Neural progenitor cell (in vitro differentiated cells): ENCODE results near the gene GSG1L. TPM values are rescaled to one million over a fixed set of nuclear protein-coding genes. Genes with fewer than 3 reads are reported as not detected.

Source experiments
- DNase-seq: peaks from one replicate; pipeline ENCODE4 v3.0.0-alpha.2; 2016; ENCODE audit warnings: low spot score
- H2AFZ ChIP-seq: fragments of 200-600 bp; sonication (generic); replicated peaks from 2 replicates; pipeline ENCODE4 v1.6.1; 2016; ENCODE audit warnings: antibody characterized with exemption
- H3F3A ChIP-seq: fragments of 200-600 bp; sonication (generic); 2 replicates; pipeline ENCODE4 v1.6.1; 2016; ENCODE audit warnings: antibody characterized with exemption, low read depth
- H3K27ac ChIP-seq: fragments of 200-600 bp; sonication (generic); 2 replicates; pipeline ENCODE4 v1.5.1; 2016; ENCODE audit warnings: mild to moderate bottlenecking
- H3K27me3 ChIP-seq: fragments of 200-600 bp; sonication (generic); 2 replicates; pipeline ENCODE4 v1.6.1; 2016; ENCODE audit warnings: mild to moderate bottlenecking, moderate library complexity
- H3K36me3 ChIP-seq: fragments of 200-600 bp; sonication (generic); 2 replicates; pipeline ENCODE4 v1.5.1; 2016
- H3K4me1 ChIP-seq: fragments of 200-600 bp; sonication (generic); 2 replicates; pipeline ENCODE4 v1.6.1; 2016; ENCODE audit warnings: mixed run types
- H3K4me2 ChIP-seq: fragments of 200-600 bp; sonication (generic); 2 replicates; pipeline ENCODE4 v1.6.1; 2016
- H3K4me3 ChIP-seq: fragments of 200-600 bp; sonication (generic); 2 replicates; pipeline ENCODE4 v1.5.1; 2016
- H3K79me2 ChIP-seq: fragments of 200-600 bp; sonication (generic); 2 replicates; pipeline ENCODE4 v1.6.1; 2016; ENCODE audit warnings: low read depth
- H3K9ac ChIP-seq: fragments of 200-600 bp; sonication (generic); 2 replicates; pipeline ENCODE4 v1.6.1; 2016
- H3K9me3 ChIP-seq: fragments of 200-600 bp; sonication (generic); 2 replicates; pipeline ENCODE4 v1.5.1; 2016; ENCODE audit warnings: low read depth
- H4K20me1 ChIP-seq: fragments of 200-600 bp; sonication (generic); 2 replicates; pipeline ENCODE4 v1.6.1; 2016; ENCODE audit warnings: low read depth
- H3K27ac Mint-ChIP-seq: 3 replicates; pipeline ENCODE4 v1.8.0; 2021; ENCODE audit warnings: mixed read lengths
- H3K27me3 Mint-ChIP-seq: 2 replicates; pipeline ENCODE4 v1.8.0; 2022; ENCODE audit warnings: low read depth, mild to moderate bottlenecking, inconsistent platforms, moderate library complexity, mixed read lengths; ENCODE audit not compliant: insufficient read depth
- H3K36me3 Mint-ChIP-seq: 3 replicates; pipeline ENCODE4 v1.8.0; 2021; ENCODE audit warnings: mixed read lengths
- H3K4me1 Mint-ChIP-seq: 3 replicates; pipeline ENCODE4 v1.8.0; 2021; ENCODE audit warnings: mixed read lengths
- H3K4me3 Mint-ChIP-seq: 3 replicates; pipeline ENCODE4 v1.8.0; 2021; ENCODE audit warnings: mild to moderate bottlenecking, moderate library complexity, mixed read lengths
- H3K9me3 Mint-ChIP-seq: 3 replicates; pipeline ENCODE4 v1.8.0; 2020; ENCODE audit warnings: mixed read lengths
- CTCF ChIP-seq: fragments of 200-600 bp; sonication (generic); IDR thresholded peaks from 2 replicates; pipeline ENCODE4 v1.5.1; 2017; ENCODE audit warnings: antibody characterized with exemption, mild to moderate bottlenecking
- EZH2 ChIP-seq: fragments of 200-600 bp; sonication (generic); IDR thresholded peaks from 2 replicates; pipeline ENCODE4 v1.6.1; 2017; ENCODE audit warnings: antibody characterized with exemption, mild to moderate bottlenecking, moderate library complexity
- EZH2phosphoT487 ChIP-seq: fragments of 200-600 bp; sonication (generic); IDR thresholded peaks from 2 replicates; pipeline ENCODE4 v1.6.1; 2017; ENCODE audit warnings: antibody characterized with exemption
- total RNA-seq: library from RNA; depleted of rRNA; stranded (reverse); fragments of >200 nt; gene quantifications from 2 replicates; pipeline ENCODE4 v1.2.3, GENCODE V29; 2015; ENCODE audit warnings: low replicate concordance

Gene GSG1L
- total RNA-seq, 1 donor from 2014 or later: not detected

GRCh38 chr16:27778171-27778925 is 285.2 kb downstream of the GSG1L start:
- H3K36me3 Mint-ChIP-seq: no peaks in the 10 kb centered on the region
- H3K79me2 ChIP-seq: no peaks in the 10 kb centered on the region
- no peaks in the 10 kb centered on the region for H3F3A ChIP-seq
- no peaks in the 10 kb centered on the region for H3K36me3 ChIP-seq
- no peak overlapping the region for H3K4me3 Mint-ChIP-seq
- H3K27ac ChIP-seq: no peak overlapping the region
- peak overlapping the region; percentile 29 for H3K27ac Mint-ChIP-seq
- TF ChIP-seq CTCF: no peak
- TF ChIP-seq EZH2phosphoT487: no peak
- no peak for TF ChIP-seq EZH2
- no peaks in the 10 kb centered on the region for H3K9me3 Mint-ChIP-seq
- peaks cover 6% of the 10 kb centered on the region for H3K4me1 ChIP-seq
- no peak overlapping the region for H3K9ac ChIP-seq
- H4K20me1 ChIP-seq: no peaks in the 10 kb centered on the region
- no peak overlapping the region for H2AFZ ChIP-seq
- H3K27me3 ChIP-seq: no peaks in the 10 kb centered on the region
- DNase-seq: no peak
- H3K4me1 Mint-ChIP-seq: peaks cover 17% of the 10 kb centered on the region
- H3K27me3 Mint-ChIP-seq: no peaks in the 10 kb centered on the region
- no peak overlapping the region for H3K4me3 ChIP-seq
- no peak overlapping the region for H3K4me2 ChIP-seq
- H3K9me3 ChIP-seq: no peaks in the 10 kb centered on the region

- peaks cover 2% of the 10 kb centered on the region for H3K36me3 Mint-ChIP-seq
- Histone ChIP-seq H3K27ac (no peak overlapping the region), H3K79me2 (no peaks in the 10 kb centered on the region), H3K27me3 (no peaks in the 10 kb centered on the region), H4K20me1 (no peaks in the 10 kb centered on the region), H3K36me3 (no peaks in the 10 kb centered on the region), H2AFZ (no peak overlapping the region), H3K4me1 (peaks cover 6% of the 10 kb centered on the region), H3K4me2 (no peak overlapping the region), H3K9ac (no peak overlapping the region), H3K4me3 (no peak overlapping the region), H3K9me3 (no peaks in the 10 kb centered on the region), H3F3A (no peaks in the 10 kb centered on the region)
- TF ChIP-seq EZH2 (no peak), EZH2phosphoT487 (no peak), CTCF (no peak)
- no peak overlapping the region for H3K27ac Mint-ChIP-seq
- H3K4me3 Mint-ChIP-seq: no peak overlapping the region
- H3K4me1 Mint-ChIP-seq: peaks cover 17% of the 10 kb centered on the region
- DNase-seq: no peak
- no peaks in the 10 kb centered on the region for H3K9me3 Mint-ChIP-seq
- H3K27me3 Mint-ChIP-seq: no peaks in the 10 kb centered on the region
These were observed 286.0 kb downstream of the GSG1L start for GRCh38 chr16:27777527-27777926.

GRCh38 chr16:27776556-27777225 is 286.8 kb downstream of the GSG1L start:
- H3F3A ChIP-seq: no peaks in the 10 kb centered on the region
- peaks cover 6% of the 10 kb centered on the region for H3K4me1 ChIP-seq
- no peak for DNase-seq
- no peaks in the 10 kb centered on the region for H3K27me3 Mint-ChIP-seq
- no peak overlapping the region for H2AFZ ChIP-seq
- no peaks in the 10 kb centered on the region for H3K9me3 Mint-ChIP-seq
- no peaks in the 10 kb centered on the region for H3K79me2 ChIP-seq
- no peak overlapping the region for H3K27ac ChIP-seq
- peaks cover 14% of the 10 kb centered on the region for H3K4me1 Mint-ChIP-seq
- H4K20me1 ChIP-seq: no peaks in the 10 kb centered on the region
- TF ChIP-seq CTCF: no peak
- TF ChIP-seq EZH2: no peak
- no peak for TF ChIP-seq EZH2phosphoT487
- H3K27ac Mint-ChIP-seq: no peak overlapping the region
- no peaks in the 10 kb centered on the region for H3K27me3 ChIP-seq
- no peaks in the 10 kb centered on the region for H3K36me3 ChIP-seq
- no peak overlapping the region for H3K4me2 ChIP-seq
- no peak overlapping the region for H3K4me3 ChIP-seq
- H3K36me3 Mint-ChIP-seq: peaks cover 2% of the 10 kb centered on the region
- H3K9ac ChIP-seq: no peak overlapping the region
- no peak overlapping the region for H3K4me3 Mint-ChIP-seq
- no peaks in the 10 kb centered on the region for H3K9me3 ChIP-seq
